Liver (tissue), 3 donors: Measurements from ENCODE around the gene THOC1.

Experiments
- CTCF ChIP-seq: fragments of 150-350 bp; IDR thresholded peaks from 2 replicates; pipeline ENCODE4 v1.5.1; 2017; ENCODE audit warnings: improper control_type of control experiment, low read depth, low read length; ENCODE audit not compliant: missing input control
- MAX ChIP-seq: IDR thresholded peaks from 2 replicates; pipeline ENCODE4 v1.6.1; 2016; ENCODE audit warnings: antibody characterized with exemption
- REST ChIP-seq: IDR thresholded peaks from 2 replicates; pipeline ENCODE4 v1.6.1; 2016; ENCODE audit warnings: antibody characterized with exemption, mild to moderate bottlenecking
- TF ChIP-seq, protein P1 (sequence below): IDR thresholded peaks from 2 replicates; pipeline ENCODE4 v1.6.1; 2016; ENCODE audit warnings: antibody characterized with exemption
- donor health status: healthy.
- donor health status: healthy.

- no peak for TF ChIP-seq CTCF
- TF ChIP-seq REST, result no peak
- no peak for TF ChIP-seq MAX
- TF ChIP-seq, protein P1, sequence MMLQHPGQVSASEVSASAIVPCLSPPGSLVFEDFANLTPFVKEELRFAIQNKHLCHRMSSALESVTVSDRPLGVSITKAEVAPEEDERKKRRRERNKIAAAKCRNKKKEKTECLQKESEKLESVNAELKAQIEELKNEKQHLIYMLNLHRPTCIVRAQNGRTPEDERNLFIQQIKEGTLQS, result no peak
Measured at GRCh38 chr18:240175-240574, 27.7 kb downstream of the THOC1 start.
